GM13977 (cell line): Measurements from ENCODE around the gene LEPROT.
"Not testable (repeated sequence)": the region's sequence is repeated elsewhere in the genome, so short reads cannot be mapped to it uniquely, and the experiment has no call there.

Experiments
- DNase-seq: peaks from one replicate; pipeline ENCODE4 v3.0.0; 2012; ENCODE audit warnings: low spot score
- in situ Hi-C: fragments of 300-500 bp; cut with MboI; formaldehyde crosslinking; loops from one replicate; pipeline ENCODE4 v1.12.0; 2022; ENCODE audit warnings: low sequenced_read_pairs, low pct_unique_long_range_greater_than_20kb, mixed read lengths, inconsistent platforms; ENCODE audit not compliant: unreplicated experiment
- TF ChIP-seq, protein P1 (sequence below): IDR thresholded peaks from 2 replicates; pipeline ENCODE4 v1.5.1; 2012; ENCODE audit warnings: mild to moderate bottlenecking, control low read depth; ENCODE audit not compliant: insufficient read depth; ENCODE audit errors: extremely low read depth, missing control alignments

LEPROT gene, protein sequence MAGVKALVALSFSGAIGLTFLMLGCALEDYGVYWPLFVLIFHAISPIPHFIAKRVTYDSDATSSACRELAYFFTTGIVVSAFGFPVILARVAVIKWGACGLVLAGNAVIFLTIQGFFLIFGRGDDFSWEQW

DNA sequence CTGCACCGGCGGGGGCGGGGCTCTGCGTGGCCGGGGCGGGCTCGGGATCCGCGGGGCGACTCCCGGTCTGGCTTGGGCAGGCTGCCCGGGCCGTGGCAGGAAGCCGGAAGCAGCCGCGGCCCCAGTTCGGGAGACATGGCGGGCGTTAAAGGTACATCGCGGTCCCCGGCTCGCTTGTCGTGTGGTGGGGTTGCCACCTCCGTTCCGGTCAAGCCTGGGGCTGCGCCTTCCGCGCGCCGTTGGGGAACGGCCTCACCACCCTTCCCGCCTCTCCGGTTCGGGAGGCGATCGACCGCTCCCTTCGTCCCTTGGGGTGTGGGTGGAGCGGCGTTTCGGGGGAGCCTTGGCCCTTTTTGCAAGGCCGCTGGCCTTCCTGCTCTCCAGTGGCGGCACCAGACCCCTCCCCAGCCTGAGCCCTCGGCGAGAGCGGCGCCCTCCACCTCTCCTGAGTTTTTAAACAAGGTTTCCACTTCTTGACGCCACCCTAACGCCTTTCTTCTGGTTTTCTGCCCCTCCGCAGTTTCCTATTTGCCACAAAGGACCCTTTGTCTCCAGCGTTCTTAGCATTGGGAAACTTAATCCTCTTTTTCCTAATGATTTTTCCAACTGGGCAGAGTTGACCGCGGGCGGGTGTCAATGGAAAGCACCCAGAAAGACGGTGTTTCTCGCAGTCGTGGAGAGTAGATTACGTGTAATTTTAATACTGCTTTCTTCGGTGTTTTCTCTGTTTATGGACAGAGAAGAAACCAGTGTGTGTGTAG is at the start of gene LEPROT, which contains the start of gene LEPR:
Gene LEPROT, plus strand, starts transcription at position 79 of the 761 bp plus-strand sequence. Its CDS starts 57 bp downstream, at position 136.
Gene LEPR, plus strand, starts transcription at position 79 of the 761 bp plus-strand sequence. CDS start 144,898 bp downstream, outside the sequence.
- in situ Hi-C loops, result no loop called here
- no peak for DNase-seq
- TF ChIP-seq, protein P1, sequence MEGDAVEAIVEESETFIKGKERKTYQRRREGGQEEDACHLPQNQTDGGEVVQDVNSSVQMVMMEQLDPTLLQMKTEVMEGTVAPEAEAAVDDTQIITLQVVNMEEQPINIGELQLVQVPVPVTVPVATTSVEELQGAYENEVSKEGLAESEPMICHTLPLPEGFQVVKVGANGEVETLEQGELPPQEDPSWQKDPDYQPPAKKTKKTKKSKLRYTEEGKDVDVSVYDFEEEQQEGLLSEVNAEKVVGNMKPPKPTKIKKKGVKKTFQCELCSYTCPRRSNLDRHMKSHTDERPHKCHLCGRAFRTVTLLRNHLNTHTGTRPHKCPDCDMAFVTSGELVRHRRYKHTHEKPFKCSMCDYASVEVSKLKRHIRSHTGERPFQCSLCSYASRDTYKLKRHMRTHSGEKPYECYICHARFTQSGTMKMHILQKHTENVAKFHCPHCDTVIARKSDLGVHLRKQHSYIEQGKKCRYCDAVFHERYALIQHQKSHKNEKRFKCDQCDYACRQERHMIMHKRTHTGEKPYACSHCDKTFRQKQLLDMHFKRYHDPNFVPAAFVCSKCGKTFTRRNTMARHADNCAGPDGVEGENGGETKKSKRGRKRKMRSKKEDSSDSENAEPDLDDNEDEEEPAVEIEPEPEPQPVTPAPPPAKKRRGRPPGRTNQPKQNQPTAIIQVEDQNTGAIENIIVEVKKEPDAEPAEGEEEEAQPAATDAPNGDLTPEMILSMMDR, result no peak

DNA sequence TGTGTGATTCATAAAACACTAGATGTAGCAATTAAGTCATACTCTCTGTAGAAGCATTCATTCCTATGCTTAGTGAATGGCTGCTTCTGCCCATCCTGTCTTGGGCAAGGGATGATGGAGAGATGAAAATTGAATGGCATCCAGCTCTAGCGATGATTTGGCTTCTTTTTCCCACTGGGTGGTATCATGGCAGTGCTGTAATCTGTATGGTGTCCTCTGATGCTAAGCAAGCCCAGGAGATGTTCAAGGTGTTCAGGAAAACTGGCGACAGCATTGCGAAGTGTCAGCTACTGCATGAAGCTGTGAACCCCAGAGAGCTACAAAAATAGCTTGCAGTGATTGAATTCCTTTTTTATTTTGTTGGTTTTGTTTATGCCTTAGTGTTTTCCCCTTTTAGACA is 48.9 kb upstream of the LEPROT start:
- TF ChIP-seq, protein P1, result no peak
- DNase-seq, result no peak
- in situ Hi-C loops, result no loop called here

DNA sequence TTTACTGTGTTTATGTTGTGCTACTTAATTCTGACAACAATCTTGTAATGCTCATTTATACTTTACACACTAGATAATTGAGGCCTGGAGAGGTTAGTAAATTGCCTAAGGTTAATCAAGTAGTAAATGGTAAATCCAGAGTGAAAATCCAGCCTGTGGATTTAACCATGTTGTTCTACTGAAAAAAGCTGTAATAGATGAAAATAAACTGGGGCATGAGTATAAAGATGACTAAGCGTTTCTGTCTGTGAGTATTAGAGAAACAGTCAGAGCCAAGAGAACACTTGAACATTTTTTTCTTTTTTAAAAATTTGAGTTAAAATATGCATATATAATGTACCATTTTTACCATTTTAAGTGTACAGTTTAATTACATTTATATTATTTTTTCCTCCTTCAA is 47.9 kb upstream of the LEPROT start:
- in situ Hi-C loops, result no loop called here

DNA sequence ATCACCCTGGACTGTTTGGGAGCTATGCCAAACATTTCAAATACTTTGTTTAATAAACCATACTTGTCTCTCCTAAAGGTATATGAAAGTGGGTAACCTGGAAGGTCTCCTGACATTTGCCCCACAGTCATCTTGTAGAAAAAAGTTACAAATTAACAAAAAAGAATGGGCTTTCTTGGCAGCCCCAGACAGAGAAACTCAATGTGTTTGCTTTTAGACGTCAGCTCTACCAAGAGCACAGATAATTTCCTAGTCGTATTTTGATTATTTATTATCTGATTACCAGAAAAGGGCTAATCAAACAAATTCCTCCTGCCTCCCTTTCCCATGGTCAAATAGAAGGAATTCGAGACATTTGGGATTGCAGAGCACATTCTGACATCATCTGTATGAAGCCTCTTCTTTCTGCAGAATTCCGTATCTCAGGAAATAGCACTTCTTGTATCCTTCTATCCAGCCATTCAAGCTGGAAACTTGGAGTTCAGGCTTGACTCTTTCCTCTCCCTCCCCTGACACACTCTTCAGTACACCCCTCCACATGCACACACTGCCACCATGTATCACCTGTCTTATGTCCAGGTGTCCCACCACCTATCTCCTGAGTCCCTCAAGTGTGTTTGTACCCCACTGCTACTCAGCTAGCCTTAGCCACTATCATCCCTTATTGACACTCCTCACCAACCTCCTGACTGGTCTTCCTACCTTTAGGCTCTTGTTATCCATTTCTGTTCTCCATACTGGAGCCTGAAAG is 42.8 kb upstream of the LEPROT start:
- TF ChIP-seq, protein P1, result no peak
- no peak for DNase-seq
- in situ Hi-C loops, result no loop called here

More for the DNA sequence above, 47.9 kb upstream of the LEPROT start:
- no peak for DNase-seq
- TF ChIP-seq, protein P1, result no peak

DNA sequence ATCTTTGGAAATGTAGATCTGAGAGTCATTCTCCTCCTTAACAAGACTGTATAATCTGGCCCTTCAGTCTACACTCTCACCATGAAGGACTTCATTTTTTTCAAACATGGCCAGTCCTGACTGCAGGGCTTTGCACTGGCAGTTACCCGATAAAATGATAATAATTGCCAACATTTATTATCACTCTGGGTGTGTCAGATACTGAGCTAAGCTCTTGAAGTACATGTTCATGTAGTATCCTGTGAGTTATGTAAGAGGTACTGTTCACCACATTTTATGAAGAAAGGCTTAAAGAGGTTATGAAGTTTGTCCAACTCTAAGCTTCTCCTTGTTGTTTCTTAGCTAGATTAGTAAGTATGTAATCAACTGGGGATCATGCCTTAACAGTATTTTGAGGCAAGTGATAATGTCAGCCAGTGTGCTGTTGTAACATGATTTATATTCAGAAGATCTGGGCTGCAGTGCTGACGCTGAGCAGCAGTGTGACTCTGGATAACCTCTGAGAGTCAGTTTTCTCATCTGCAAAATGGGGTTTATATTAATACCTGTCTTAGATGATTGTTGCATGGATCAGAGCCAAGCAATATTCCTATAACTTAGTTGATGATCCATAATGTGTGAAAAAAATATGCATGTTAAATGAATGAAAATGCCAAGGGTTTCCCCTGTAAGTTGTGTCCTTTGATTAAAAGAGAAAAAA is 42.1 kb upstream of the LEPROT start:
- in situ Hi-C loops, result no loop called here
- TF ChIP-seq, protein P1, result no peak
- no peak for DNase-seq

DNA sequence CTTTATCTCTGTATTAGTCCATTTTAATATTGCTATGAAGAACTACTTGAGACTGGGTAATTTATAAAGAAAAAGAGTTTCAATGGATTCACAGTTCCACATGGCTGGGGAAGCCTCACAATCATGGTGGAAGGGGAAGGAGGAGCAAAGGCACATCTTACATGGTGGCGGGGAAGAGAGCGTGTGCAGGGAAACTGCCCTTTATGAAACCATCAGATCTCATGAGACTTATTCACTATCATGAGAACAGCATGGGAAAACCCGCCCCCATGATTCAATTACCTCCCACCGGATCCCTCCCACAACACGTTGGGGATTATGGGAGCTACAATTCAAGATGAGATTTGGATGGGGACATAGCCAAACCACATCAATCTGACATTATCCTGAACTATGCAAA is 36.0 kb upstream of the LEPROT start:
- in situ Hi-C loops, DNase-seq: not testable (repeated sequence)
